ENCODE measurements around the gene TRPM5.
A peak's percentile ranks its signal among the peaks of the same experiment; 100 is the strongest.

TRPM5 gene

DNA sequence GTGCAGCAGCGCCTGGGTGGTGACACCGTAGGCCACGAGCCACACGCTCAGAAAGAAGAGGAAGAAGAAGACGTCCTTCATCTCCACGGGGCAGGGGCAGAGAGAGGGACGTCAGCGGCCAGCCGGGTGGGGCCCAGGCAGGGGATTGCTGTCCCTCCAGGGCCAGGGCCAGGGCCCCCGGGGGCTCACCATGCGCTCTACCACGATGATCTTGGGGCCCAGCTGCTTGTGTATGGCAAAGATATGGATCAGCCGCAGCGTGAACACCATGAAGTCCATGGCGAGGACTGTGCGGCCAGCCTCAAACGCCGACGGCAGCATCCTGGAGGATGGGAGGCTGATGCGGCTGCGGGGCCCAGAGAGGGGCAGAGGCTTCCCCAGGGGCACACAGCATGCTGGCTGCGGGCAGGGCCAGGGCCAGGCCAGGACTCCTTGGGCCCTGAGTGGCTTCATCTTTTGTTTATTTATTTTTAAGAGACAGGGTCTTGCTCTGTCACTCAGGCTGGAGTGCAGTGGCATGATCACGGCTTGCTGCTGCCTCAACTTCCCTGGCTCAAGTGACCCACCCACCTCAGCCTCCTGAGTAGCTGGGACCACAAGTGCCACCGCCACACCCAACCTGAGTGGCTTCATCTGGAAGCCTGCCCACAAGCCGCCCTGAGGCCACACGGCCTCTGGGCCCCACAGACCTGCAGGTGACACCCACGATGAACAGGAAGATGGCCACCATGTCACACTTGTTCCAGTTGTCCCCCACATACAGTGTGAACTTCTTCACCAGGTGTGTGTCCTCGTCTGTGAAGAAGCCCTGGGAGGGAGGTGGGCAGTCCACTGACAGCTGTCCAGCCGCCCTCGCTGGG is 32.6 kb downstream of the TRPM5 start:
- H3K4me1 ChIP-seq (ENCODE audit: control insufficient read depth, low read depth, low read length): no peaks in the 10 kb centered on the region
- H3K9me3 ChIP-seq (ENCODE audit: control insufficient read depth, low read depth, low read length): no peaks in the 10 kb centered on the region
- H3K36me3 ChIP-seq (ENCODE audit: control insufficient read depth, low read depth, low read length): no peaks in the 10 kb centered on the region
- H3K27me3 ChIP-seq (ENCODE audit: control insufficient read depth, insufficient read depth, low read length): no peaks in the 10 kb centered on the region
- no peak overlapping the region for H3K27ac ChIP-seq (ENCODE audit: low read length)
- no peak overlapping the region for H3K4me3 ChIP-seq (ENCODE audit: low read length)
- H3K9ac ChIP-seq (ENCODE audit: low read length): no peak overlapping the region

DNA sequence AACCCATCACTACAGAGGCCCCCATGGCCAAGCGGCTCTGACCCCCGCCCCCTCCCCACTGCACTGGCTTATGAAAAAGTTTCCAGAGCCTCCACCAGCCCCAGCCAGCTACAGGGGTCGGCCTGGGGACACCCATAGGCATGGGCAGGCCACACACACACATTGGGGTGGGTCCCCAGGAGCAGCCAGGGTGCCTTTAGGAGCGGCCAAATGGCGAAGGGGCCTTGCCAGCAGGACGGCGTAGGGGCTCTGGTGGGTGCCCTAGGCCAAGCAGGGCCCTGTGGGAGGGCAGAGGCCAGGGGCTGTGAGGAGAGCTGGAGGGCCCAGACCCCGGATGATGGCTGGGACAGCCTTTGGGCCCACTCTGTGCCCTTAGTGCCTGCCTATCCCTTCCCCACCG is 33.7 kb downstream of the TRPM5 start:
- Histone ChIP-seq H3K9ac (ENCODE audit: low read length) (no peak overlapping the region), H3K27me3 (ENCODE audit: control insufficient read depth, insufficient read depth, low read length) (no peaks in the 10 kb centered on the region), H3K4me1 (ENCODE audit: control insufficient read depth, low read depth, low read length) (no peaks in the 10 kb centered on the region), H3K9me3 (ENCODE audit: control insufficient read depth, low read depth, low read length) (no peaks in the 10 kb centered on the region), H3K27ac (ENCODE audit: low read length) (no peak overlapping the region), H3K36me3 (ENCODE audit: control insufficient read depth, low read depth, low read length) (no peaks in the 10 kb centered on the region), H3K4me3 (ENCODE audit: low read length) (no peak overlapping the region)

DNA sequence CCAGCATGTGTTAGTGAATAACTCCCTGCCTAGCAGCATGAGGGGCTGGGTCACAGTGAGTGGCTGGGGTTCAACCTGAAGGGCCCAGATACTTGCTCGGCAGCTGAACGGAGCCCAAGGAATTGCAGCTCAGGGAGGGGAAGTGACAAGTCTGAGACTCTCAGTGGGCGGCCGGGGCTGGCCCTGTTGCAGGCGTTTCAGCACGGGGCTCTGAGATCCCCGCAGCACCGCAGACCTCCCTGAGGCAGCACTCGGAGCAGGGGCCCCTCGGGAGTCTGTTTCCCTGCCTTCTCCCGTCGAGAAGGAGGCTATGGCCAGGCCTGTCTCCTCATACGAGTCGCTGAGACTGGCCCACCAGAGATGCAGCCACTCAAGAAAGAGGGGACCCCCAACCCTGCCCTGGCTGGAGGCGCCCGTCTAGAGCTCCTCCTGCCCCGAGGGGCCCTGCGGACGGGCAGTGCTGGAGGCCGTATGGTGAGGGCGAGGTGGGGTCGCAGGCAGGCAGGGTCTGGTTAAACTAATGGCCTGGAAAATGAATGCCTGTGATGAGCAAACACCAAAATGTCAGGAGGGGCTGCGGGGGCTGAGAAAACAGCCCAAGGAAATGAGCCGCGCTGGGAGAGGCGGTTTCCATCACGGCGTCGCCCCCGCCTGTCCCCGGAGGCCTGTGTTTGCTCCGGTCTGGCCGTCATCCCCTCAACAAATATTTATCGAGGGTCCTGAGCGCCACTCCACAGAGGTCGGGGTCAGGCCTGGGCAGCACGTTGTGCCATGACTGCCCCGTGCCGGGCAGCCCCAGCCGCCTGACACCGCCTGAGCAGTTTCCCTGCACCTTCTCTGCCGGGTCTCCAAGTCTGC is 34.5 kb downstream of the TRPM5 start:
- no peak overlapping the region for H3K4me3 ChIP-seq (ENCODE audit: low read length)
- no peaks in the 10 kb centered on the region for H3K27me3 ChIP-seq (ENCODE audit: control insufficient read depth, insufficient read depth, low read length)
- H3K9me3 ChIP-seq (ENCODE audit: control insufficient read depth, low read depth, low read length): no peaks in the 10 kb centered on the region
- H3K27ac ChIP-seq (ENCODE audit: low read length): no peak overlapping the region
- no peaks in the 10 kb centered on the region for H3K36me3 ChIP-seq (ENCODE audit: control insufficient read depth, low read depth, low read length)
- H3K9ac ChIP-seq (ENCODE audit: low read length): no peak overlapping the region
- H3K4me1 ChIP-seq (ENCODE audit: control insufficient read depth, low read depth, low read length): no peaks in the 10 kb centered on the region

DNA sequence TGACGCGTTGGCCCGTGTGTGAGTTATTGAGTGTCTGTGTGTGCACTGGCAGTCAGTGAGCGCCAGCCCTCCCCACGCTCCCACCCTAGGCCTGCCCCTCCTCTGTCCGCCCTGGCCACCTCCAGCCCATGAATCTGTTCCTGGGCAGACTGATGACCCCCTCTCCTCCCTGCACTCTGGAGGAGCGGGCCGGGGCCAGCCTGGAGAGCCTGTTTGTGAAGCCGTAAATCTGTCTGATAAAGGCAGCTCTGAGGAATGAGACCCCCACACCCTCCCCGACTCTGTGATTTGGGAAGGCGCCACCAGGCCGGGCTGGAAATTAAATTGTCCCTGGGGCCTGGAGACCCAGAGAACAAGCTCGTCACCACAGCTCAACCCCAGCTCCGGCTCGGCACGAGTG is 35.2 kb downstream of the TRPM5 start:
- no peak overlapping the region for H3K9ac ChIP-seq (ENCODE audit: low read length)
- H3K4me1 ChIP-seq (ENCODE audit: control insufficient read depth, low read depth, low read length): no peaks in the 10 kb centered on the region
- H3K27ac ChIP-seq (ENCODE audit: low read length): no peak overlapping the region
- no peaks in the 10 kb centered on the region for H3K27me3 ChIP-seq (ENCODE audit: control insufficient read depth, insufficient read depth, low read length)
- no peaks in the 10 kb centered on the region for H3K9me3 ChIP-seq (ENCODE audit: control insufficient read depth, low read depth, low read length)
- H3K4me3 ChIP-seq (ENCODE audit: low read length): no peak overlapping the region
- no peaks in the 10 kb centered on the region for H3K36me3 ChIP-seq (ENCODE audit: control insufficient read depth, low read depth, low read length)

DNA sequence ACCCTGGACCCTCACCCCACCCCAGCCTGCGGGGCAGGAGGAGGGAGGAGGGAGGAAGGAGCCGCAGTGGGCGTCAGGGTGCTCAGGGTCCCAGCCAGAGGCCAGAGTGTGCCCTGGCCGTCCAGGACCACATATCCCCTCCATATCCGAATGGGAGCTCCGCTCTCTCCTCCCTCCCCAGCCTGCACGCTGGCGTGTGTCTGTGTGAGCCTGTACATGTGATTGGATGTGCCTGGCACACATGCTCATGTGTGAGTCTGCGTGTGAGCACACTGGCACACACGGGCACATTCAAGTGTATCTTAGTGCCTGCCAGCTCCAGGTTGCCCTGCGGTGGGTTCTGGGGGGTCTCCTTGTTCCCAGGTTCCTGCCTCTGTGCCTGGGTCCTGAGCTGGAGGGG is 35.6 kb downstream of the TRPM5 start:
- no peaks in the 10 kb centered on the region for H3K27me3 ChIP-seq (ENCODE audit: control insufficient read depth, insufficient read depth, low read length)
- no peaks in the 10 kb centered on the region for H3K4me1 ChIP-seq (ENCODE audit: control insufficient read depth, low read depth, low read length)
- no peak overlapping the region for H3K27ac ChIP-seq (ENCODE audit: low read length)
- no peak overlapping the region for H3K4me3 ChIP-seq (ENCODE audit: low read length)
- H3K9ac ChIP-seq (ENCODE audit: low read length): no peak overlapping the region
- H3K36me3 ChIP-seq (ENCODE audit: control insufficient read depth, low read depth, low read length): no peaks in the 10 kb centered on the region
- no peaks in the 10 kb centered on the region for H3K9me3 ChIP-seq (ENCODE audit: control insufficient read depth, low read depth, low read length)

DNA sequence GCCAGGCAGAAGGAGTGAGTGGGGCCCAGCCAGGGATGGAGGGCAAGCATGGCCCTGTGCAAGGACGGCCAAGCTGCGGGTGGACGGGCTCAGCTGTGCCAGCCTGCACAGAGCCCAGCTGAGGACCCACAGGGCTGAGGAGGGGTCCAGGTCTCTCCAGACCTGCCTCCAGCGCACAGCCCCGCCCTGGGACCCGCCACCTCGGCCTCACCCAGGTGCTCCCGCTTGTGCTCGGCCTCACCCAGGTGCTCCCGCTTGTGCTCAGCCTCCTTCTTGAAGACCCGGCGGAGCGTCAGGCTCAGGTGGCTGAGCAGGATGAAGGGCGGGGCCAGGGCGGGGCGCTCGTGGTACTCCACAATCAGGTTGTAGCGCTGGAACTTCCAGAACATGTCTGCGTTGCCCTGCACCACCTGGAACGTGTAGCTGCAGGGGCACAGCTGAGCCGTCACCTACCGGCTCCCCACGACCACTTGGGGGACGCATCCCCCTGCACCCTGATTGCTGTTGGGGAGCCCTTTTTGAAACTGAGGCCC is 37.4 kb downstream of the TRPM5 start:
- Histone ChIP-seq H3K36me3 (ENCODE audit: control insufficient read depth, low read depth, low read length) (peaks cover 7% of the 10 kb centered on the region), H3K27ac (ENCODE audit: low read length) (no peak overlapping the region), H3K4me3 (ENCODE audit: low read length) (no peak overlapping the region), H3K9ac (ENCODE audit: low read length) (no peak overlapping the region), H3K9me3 (ENCODE audit: control insufficient read depth, low read depth, low read length) (no peaks in the 10 kb centered on the region), H3K4me1 (ENCODE audit: control insufficient read depth, low read depth, low read length) (no peaks in the 10 kb centered on the region), H3K27me3 (ENCODE audit: control insufficient read depth, insufficient read depth, low read length) (no peaks in the 10 kb centered on the region)

DNA sequence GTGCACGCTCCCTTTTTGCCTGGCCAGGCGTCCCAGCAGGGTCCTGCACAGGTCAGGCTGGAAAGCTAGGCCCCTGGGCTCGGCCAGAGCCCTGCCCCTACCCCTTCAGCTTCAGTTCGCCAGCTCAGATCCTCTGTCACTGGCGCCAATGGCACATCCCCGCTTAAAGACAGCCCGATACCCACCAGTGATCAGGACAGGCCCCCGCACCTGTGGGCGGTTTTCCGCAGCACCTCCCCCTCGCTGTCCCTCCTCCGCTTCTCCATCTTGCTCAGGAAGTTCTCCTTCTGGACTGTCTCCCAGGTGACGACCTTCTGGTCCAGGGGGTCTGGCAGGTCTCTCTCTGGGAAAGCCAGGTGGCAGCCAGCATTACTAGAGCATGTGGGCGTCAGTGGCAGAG is 37.9 kb downstream of the TRPM5 start:
- no peak overlapping the region for H3K27ac ChIP-seq (ENCODE audit: low read length)
- no peak overlapping the region for H3K4me3 ChIP-seq (ENCODE audit: low read length)
- no peaks in the 10 kb centered on the region for H3K27me3 ChIP-seq (ENCODE audit: control insufficient read depth, insufficient read depth, low read length)
- H3K36me3 ChIP-seq (ENCODE audit: control insufficient read depth, low read depth, low read length): peaks cover 7% of the 10 kb centered on the region
- H3K9me3 ChIP-seq (ENCODE audit: control insufficient read depth, low read depth, low read length): no peaks in the 10 kb centered on the region
- H3K9ac ChIP-seq (ENCODE audit: low read length): no peak overlapping the region
- no peaks in the 10 kb centered on the region for H3K4me1 ChIP-seq (ENCODE audit: control insufficient read depth, low read depth, low read length)

DNA sequence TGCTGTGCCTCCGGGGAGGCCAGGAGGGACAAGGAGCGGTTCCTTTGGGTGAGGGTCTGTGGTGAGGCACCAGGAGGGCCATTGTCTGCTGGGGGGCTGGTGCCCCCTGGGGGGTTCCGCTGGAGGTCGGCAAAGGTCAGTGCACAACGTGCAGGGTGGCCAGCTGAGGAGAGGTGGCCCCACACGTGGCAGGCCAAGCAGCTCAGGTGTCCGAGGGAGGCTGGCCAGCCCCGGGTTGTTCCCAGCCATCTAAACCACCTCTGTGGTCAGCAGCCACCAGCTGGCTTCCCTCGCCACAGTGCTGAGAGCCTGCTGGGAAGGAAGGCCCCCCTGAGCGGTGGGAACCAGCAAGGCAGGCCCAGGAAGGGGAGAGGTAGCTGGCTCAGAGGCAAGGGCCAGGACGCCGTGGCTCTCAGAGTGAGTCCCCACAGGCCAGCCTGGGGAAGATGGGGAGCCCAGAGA is 39.5 kb downstream of the TRPM5 start:
- no peak overlapping the region for H3K9ac ChIP-seq (ENCODE audit: low read length)
- H3K36me3 ChIP-seq (ENCODE audit: control insufficient read depth, low read depth, low read length): peaks cover 7% of the 10 kb centered on the region
- no peak overlapping the region for H3K27ac ChIP-seq (ENCODE audit: low read length)
- no peaks in the 10 kb centered on the region for H3K9me3 ChIP-seq (ENCODE audit: control insufficient read depth, low read depth, low read length)
- H3K27me3 ChIP-seq (ENCODE audit: control insufficient read depth, insufficient read depth, low read length): no peaks in the 10 kb centered on the region
- H3K4me1 ChIP-seq (ENCODE audit: control insufficient read depth, low read depth, low read length): no peaks in the 10 kb centered on the region
- H3K4me3 ChIP-seq (ENCODE audit: low read length): no peak overlapping the region

DNA sequence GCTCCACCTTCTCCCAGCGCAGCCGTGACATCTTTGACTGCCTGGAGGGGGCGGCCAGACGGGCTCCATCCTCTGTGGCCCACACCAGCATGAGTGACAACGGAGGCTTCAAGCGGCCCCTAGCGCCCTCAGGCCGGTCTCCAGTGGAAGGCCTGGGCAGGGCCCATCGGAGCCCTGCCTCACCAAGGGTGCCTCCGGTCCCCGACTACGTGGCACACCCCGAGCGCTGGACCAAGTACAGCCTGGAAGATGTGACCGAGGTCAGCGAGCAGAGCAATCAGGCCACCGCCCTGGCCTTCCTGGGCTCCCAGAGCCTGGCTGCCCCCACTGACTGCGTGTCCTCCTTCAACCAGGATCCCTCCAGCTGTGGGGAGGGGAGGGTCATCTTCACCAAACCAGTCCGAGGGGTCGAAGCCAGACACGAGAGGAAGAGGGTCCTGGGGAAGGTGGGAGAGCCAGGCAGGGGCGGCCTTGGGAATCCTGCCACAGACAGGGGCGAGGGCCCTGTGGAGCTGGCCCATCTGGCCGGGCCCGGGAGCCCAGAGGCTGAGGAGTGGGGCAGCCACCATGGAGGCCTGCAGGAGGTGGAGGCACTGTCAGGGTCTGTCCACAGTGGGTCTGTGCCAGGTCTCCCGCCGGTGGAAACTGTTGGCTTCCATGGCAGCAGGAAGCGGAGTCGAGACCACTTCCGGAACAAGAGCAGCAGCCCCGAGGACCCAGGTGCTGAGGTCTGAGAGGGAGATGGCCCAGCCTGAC is 41.2 kb downstream of the TRPM5 start:
- H3K9ac ChIP-seq (ENCODE audit: low read length): no peak overlapping the region
- H3K4me3 ChIP-seq (ENCODE audit: low read length): no peak overlapping the region
- H3K27me3 ChIP-seq (ENCODE audit: control insufficient read depth, insufficient read depth, low read length): no peaks in the 10 kb centered on the region

DNA sequence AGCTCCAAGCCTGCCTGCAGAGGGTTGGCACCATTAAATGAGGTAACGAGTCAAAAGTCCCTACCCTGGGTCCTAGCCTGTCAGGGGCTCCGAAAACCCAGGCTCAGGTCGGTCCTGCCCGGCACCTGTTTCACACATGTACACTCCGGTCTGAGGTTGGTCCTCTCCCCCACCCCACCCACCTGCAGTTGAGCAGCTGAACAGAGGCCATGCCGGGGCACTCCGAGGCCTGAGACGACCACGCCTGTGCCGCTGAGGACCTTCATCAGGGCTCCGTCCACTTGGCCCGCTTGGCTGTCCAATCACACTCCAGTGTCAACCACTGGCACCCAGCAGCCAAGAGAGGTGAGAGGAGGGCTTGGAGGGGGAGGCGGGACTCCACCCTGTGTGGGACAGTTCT is 42.2 kb downstream of the TRPM5 start:
- no peaks in the 10 kb centered on the region for H3K27me3 ChIP-seq (ENCODE audit: control insufficient read depth, insufficient read depth, low read length)
- no peak overlapping the region for H3K27ac ChIP-seq (ENCODE audit: low read length)
- no peaks in the 10 kb centered on the region for H3K4me1 ChIP-seq (ENCODE audit: control insufficient read depth, low read depth, low read length)
- H3K9me3 ChIP-seq (ENCODE audit: control insufficient read depth, low read depth, low read length): no peaks in the 10 kb centered on the region
- H3K4me3 ChIP-seq (ENCODE audit: low read length): peak overlapping the region; percentile 98
- H3K9ac ChIP-seq (ENCODE audit: low read length): no peak overlapping the region
- H3K36me3 ChIP-seq (ENCODE audit: control insufficient read depth, low read depth, low read length): peaks cover 8% of the 10 kb centered on the region

More for the DNA sequence above, 41.2 kb downstream of the TRPM5 start:
- Histone ChIP-seq H3K4me1 (ENCODE audit: control insufficient read depth, low read depth, low read length) (no peaks in the 10 kb centered on the region), H3K27ac (ENCODE audit: low read length) (no peak overlapping the region), H3K36me3 (ENCODE audit: control insufficient read depth, low read depth, low read length) (peaks cover 7% of the 10 kb centered on the region), H3K9me3 (ENCODE audit: control insufficient read depth, low read depth, low read length) (no peaks in the 10 kb centered on the region)

DNA sequence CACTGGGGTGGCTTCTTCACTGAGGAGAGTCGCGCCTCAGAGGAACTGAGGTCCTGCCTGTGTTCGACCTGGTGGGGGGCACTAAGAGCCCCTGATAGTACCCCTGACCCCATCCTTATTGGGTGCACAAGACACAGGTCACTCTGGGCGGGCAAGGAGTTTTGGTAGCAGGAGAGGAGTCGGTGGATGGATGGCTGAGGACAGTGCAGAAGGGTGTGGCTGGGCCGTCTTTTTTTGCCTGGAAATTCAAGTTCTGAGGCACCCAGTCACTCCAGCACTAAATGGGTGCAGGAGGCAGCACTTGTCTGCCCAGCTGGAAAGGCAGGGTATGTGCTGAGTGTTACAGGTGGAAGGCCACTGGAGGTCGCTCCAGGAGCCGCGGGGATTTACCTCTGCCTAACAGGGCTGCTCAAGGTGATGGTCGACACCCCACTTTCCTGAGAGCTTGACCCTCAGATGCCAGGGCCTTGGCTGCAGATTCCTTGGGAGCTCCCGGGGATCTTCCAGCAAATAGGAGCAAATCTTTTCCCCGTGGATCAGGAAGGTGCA is 42.8 kb downstream of the TRPM5 start:
- Histone ChIP-seq H3K9me3 (ENCODE audit: control insufficient read depth, low read depth, low read length) (no peaks in the 10 kb centered on the region), H3K4me1 (ENCODE audit: control insufficient read depth, low read depth, low read length) (no peaks in the 10 kb centered on the region), H3K27me3 (ENCODE audit: control insufficient read depth, insufficient read depth, low read length) (no peaks in the 10 kb centered on the region), H3K36me3 (ENCODE audit: control insufficient read depth, low read depth, low read length) (peaks cover 11% of the 10 kb centered on the region), H3K4me3 (ENCODE audit: low read length) (peak overlapping the region; percentile 98), H3K9ac (ENCODE audit: low read length) (peak overlapping the region; percentile 93), H3K27ac (ENCODE audit: low read length) (no peak overlapping the region)
